ENCODE measurements around the gene RDH13.
"Not testable (repeated sequence)": the region's sequence is repeated elsewhere in the genome, so short reads cannot be mapped to it uniquely, and the experiment has no call there.

- TF ChIP-seq CTCF (IDR thresholded peaks at IDR 0.05); POLR2A (IDR thresholded peaks at IDR 0.05; ENCODE audit: low read depth); POLR2AphosphoS5 (IDR thresholded peaks at IDR 0.05): not testable (repeated sequence)
These were observed 2.6 kb upstream of the RDH13 start for GRCh38 chr19:55065516-55065915.
